ENCODE results near the gene TLL2.

TLL2 gene

DNA sequence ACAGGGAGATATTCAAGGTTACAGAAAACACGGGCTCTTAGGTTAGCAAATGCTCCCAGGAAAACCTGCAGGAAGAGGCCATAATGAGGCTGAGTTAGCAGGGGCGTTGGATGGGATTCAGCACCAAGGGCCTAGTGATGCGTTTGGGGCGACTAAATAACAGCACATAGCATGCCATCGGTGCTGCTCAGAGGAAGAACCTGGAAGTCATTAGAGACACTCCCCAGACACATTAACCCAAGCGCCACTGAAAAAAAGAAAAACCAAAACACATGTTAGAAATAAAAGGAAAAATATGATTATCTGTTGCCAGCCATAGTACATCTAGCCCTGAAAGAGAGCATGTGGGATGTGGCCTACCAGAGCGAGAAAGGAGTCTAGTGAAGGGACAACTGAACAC lies 126.1 kb downstream of the TLL2 start:
- DNase-seq, result no peak

DNA sequence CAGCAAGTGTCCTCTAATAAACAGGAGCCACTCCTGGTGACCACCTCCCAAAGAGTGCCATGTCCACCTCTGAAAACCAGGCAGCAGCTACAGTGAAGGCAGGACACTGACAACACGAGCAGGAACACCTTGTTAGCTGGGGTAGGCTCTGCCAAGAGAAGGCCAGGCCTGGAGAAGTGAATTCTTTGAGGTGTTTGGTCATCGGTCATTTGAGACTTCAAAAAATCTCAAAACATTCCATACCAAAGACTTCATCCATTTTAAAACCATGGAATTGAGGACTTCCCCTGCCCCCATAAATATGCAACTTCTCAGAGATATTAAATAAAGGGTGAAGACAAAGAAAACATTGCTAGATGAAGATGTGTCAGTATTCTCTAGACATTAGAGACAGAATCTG lies 126.6 kb downstream of the TLL2 start:
- no peak for DNase-seq

DNA sequence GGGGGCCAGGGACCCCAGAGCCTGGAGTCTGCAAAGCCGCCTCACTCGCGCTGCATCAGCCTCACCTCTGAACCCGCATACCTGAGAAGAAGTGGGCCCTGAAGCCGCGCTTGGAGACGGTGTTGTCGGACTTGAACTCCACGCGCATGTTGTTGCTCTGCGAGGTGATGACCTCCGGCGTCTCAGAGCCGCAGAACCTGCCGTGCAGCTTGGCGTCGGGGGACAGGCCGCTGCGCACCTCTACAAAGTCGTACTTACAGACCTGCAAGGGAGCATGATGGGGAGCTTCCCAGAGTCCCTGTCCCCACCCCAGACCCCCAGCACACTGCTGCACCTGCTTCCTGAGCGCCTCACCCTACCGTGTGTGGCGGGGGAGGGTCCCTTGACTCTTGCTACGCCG lies 129.2 kb downstream of the TLL2 start:
- DNase-seq, result no peak

DNA sequence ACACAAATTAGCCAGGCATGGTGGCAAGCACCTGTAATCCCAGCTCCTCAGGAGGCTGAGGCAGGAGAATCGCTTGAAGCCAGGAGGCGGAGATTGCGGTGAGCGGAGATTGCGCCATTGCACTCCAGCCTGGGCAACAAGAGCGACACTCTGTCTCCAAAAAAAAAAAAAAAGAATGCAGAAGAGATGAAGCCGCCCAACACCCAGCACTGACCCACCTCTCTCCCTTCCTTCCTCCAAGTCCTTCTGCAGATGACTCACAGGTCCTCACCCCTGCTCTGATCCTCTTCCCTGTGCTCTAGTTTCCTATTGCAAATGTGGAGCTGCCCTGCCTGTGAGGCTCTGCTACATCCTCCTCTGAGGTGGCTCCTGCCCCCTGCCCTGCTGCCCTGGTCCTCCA lies 132.9 kb downstream of the TLL2 start:
- no peak for DNase-seq

DNA sequence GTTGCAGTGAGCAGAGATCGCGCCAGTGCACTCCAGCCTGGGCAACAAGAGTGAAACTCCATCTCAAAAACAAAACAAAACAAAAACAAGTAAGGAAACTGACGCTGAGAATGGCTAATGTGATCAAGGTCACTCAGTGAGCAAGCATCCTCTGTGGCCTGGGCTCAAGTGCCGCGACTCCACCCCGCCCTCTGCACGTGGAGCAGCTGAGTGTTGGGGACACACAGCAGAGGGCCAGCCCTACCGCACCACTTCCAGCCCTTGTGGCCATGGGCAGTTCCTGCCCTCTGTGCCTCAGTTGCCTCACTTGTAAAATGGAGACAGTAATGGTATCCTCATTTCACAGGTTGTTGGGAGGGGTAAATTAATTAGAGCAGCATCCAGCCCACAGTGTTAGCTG lies 134.0 kb downstream of the TLL2 start:
- no peak for DNase-seq

DNA sequence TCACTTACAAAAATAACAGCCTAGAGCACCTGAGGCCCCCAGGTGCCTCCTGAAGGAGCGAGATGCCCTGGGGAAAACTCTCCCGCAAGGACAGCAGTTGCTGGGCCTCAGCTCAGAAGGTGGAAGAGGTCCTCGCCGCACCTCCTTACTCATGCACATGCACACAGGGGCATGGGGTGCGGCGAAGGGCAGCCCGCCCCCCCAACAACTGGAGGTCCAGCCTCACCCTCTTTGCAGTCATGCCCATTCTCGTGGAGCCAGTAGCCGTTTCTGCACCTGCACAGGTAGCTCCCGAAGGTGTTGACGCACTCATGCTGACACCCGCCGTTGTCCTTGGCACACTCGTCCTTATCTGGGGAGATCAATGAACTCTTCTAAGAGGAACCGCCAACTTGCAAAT lies 135.0 kb downstream of the TLL2 start:
- DNase-seq, result no peak

DNA sequence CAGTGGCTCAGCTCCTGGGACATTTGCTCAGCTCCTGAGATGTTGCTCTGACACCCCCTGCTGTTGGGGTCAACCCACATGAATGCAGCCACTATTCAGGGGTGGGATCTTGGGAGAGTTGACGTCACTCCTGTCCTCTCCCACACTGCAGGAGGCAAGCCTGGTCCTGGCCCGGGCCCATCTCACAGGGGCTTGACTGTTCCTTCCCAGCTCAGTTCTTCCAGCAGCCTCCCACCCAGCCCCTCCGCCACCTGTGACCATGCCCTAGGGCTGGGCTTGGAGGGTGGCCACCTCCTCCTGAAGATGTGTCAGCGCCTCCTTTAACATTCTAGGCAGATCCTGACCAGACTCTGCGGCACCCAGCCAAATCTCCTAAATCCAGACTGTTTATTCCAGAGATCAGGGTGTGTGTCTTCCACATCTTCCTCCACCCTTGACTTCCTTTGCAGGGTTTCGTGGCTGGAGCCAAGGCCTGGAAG lies 135.9 kb downstream of the TLL2 start:
- no peak for DNase-seq

DNA sequence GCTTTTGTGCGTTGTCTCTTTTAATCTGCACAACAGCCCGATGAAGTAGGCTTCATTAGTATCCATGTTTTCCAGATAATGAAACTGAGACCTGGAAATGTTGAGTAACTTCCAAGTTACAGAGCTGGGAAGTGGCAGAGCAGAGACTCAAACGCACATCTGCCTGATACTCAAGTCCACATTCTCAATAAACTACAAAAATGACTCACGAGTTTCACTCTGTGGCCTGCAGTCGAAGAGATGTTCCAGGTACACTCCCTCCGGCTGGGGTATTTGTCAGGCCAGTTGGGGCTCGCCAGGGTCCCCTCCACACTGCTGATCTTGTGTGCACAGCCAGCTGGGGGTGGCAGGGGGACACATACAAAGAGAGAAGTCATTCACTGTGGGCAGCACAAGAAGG lies 137.2 kb downstream of the TLL2 start:
- no peak for DNase-seq

DNA sequence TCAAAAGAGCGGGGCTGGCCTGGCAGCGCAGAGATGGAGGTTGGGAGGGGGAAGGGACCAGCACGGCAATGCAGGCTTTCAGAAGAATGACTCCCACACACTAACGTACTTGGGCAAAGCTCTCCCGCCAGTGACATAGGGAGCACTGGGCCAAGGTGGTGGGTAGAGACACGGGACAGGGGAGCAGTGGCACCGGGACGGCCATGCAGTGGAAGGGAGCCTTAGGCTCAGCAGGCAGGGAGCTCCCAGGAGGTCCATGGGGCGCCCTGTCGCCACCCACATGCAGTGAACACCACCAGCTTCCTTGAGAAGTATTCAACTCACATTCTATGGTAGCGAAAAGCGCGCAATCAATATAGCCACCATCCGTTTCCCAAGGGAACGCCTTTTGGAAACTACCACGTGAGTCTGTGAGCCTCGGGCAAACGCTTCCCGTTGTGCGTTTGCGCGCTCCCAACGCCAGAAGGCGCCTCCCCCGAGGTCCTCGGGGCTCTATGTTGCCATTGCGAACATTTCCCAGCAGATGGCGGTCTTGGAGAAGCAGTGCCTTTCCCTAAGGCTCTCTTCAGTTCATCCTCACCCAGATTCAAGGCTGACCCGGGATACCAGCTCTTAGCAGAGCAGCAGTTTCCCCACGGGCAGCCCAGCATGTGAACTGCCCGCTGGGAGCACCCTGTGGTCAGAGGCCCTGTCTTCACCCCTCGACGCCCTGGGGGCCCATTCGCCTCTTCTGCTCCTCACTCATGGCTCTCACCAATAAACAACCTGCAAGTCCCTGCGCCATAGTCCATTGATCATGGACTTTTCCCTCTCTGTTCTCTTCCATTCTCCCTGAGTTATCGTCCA lies 138.5 kb downstream of the TLL2 start:
- peak; percentile 57 for DNase-seq

DNA sequence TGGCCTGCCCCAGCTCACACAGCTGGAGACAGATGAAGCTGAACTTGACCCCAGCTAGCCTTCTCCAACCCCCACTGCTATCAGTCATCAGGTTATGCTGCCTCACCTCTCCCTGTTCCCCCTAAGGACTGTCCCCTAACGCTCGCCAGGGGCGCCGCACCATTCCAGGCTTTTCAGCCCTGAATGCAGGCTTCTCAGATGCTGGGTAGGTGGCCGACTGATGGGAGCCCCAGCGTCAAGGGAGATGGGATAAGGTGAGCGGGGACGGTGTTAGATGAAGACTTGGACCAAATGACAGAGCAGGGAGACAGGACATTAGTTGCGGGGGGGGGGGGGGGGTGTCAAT lies 139.1 kb downstream of the TLL2 start:
- no peak for DNase-seq

DNA sequence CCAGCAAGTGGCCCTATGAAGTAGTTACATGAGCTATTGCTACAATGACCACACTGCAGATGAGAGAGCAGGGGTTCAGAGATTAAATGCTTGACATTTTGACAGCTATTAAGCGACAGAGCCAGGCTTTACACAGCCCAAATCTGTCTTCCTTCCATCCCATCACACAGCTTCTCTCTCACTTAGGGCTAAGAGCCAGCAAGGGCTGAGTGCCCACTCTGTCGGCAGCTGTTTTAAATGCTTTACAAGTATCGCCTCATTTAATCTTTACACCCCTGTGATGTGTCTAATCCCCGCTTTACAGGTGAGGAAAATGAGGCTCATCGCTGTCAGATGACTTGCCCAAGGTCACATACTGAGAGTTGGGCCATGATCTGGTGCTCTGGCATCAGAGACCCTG lies 139.7 kb downstream of the TLL2 start:
- no peak for DNase-seq

DNA sequence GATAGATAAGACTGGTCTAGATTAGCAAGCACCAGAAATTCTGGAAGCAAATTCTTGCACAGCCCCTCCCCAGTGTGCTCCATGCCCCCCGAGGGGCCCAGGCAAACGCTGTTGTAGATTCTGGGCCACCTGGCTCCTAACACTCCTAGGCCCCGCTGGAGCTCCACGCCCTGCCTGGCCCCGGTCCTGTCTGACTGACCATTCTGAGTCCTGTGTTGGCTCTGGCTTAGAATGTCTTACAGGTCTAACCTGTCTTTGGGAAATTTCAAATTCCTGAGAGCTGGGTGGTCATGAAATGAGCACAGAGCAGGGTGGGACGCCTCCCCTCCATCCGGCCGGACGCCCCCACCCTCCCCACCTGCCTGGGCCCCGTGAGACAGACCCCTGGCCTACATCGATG lies 142.4 kb downstream of the TLL2 start:
- no peak for DNase-seq

DNA sequence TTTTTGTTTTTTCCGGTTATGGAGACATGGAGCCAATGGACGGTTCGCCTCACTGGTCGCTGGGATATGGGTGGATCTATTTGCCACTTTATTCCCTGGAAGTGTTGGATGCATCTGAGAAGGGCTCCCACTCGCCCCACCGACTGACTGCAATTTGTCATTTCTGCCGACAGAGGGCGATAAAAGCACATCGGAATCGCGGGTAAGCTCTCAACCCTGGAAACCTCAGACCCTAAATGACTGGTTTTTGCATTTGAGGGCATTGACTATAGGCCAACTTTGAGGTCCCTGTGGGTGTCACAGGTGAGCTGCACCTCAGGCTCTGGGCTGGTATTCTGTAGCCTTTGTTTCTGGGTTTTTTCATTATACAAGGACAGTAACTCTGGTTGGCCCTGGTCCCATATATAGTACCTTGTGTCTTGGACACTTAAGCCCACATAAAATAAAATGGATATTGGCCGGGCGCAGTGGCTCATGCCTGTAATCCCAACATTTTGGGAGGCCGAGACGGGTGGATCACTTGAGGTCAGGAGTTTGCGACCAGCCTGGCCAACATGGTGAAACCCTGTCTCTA lies 143.1 kb downstream of the TLL2 start:
- DNase-seq, result peak; percentile 46

DNA sequence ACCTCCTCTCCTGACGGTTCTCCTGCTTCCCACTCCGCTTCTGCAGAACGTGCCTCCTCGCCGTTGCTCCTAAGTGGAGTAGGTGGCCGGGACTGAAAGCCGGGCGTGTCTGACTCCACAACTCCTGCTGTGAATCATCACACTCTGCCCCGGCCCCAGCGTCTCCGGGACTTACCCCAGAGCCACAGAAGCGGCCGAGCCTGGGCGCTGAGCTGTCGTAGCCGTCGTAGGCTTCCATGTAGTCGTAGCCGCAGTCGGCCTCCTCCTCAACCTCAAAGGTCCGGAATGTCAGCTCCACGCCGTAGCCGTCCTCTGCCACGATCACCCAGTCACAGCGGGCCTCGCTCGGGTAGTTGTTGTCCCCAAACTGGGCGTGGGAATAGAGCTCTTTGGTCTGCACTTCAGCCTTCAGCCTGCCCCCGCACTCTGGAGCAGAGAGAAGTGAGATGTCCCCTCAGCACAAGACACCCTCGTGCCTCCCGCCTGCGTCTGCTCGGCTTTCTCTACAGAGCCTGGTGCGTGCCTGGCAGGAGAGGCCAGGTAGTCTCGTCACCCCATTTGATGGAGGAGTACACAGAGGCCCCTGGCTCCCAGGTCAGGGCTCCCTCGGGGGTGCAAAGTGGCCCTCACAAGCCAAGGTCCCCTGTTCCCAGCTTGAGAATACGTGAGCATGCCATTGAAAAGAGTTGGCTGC lies 143.7 kb downstream of the TLL2 start:
- no peak for DNase-seq

DNA sequence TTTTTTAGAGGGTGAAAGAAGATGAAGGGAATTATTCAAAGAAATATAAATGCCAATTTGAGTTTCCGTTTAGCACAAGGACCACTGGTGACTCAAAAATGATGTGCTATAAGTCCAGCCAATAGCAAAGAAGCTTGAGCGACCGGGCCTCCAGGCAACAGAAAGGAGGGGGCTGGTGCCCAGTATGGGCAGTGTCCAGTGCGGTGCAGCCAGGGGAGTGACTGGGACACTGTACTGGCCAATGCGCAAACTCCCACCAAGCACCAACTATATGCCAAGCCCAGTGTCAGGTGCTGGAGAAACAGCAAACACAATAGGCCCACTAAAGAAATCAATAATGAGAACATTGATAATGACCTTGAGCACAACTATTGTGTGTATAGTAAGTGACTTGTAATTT lies 144.8 kb downstream of the TLL2 start:
- DNase-seq, result no peak

DNA sequence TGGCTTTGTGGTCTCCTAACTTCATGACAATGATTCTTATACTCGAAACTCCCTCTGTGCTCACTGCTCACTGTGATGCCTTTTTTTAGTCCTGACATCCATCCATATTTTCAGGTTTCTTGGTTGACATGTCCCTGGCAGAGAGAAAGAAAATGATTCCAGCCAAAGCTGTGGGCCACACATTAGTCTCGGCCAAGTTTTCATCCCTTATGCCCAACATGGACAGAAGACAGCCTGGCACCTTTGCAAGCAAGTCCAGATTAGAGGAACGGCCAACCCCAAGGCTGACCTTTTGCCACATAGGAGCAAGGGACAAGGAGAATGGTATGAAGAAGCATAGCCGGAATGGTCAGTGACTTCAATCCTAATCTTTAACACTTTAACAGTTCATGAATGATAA lies 146.3 kb downstream of the TLL2 start:
- no peak for DNase-seq

DNA sequence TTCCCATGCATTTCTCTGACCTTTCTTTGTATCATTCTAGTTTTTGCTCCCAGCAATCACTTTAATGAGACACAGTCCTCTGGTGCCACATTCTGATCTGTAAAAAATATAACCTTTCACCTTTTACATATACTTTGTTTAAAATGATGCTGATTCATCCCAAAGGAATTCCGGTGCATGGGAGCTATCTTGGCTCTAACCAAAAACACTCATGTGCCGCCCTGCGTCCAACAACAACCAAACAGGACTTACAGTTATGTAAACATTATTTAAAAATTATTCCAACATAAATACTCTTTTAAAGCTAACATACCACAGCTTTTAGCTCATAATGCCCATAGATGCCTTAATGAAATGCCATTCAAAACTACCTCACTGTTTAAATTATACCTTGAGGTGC lies 147.2 kb downstream of the TLL2 start:
- DNase-seq, result no peak

DNA sequence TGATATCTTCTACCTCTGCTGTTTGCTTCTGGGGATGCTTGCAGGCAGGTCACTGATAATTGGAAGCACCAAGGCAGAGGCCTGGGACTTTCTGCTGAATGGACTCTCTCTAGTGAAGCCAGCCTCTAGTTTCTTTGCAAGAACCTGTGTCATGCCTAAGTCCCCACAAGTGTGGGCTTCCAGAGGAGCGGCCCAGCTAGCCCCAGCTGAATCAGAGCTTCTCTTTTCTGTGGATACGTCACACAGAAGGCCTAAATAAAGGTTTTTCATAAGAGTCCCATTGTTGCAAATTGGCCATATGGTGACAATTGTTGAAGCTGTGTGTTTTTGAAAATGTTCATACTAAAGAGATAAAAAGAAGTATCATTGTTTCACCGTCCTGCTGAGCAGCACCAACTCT lies 148.2 kb downstream of the TLL2 start:
- no peak for DNase-seq

DNA sequence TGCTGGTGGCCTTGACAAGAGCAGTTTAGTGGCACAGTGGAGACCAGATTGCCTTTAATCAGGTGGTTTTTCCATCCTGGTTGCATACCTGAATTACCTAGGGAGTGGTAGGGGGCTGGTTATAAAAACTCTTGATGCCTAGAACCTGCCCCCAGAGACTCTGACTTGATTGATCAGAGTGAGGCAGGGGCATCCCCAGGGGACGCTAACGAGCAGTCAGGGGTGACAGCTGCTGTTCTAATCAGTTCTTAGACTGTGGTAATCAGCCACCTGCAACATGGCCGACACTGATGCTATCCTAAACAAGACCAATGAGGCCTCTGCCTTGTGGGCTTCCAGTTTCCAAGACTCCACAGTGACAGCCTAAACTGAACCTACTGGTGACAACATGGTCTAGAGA lies 153.0 kb downstream of the TLL2 start:
- DNase-seq, result no peak

DNA sequence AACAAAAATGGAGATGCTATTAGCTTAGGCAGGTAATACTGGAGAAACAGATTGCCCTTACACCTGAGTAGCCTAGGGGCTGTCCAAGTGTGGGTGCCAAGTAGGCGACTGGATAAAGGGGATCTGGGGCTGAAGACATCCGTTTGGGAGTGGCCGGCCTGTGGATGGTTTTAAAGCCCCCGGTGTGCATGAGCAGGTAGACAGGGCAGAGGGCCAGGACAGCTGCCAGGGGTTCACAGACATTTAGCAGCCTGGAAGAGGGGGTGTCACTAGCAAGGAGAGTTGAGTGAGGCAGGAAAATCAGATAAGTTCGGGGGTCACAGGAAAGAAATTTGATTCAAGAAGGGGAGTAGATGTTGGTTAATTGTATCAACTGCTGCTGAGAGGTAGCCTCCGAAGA lies 153.4 kb downstream of the TLL2 start:
- DNase-seq, result no peak

DNA sequence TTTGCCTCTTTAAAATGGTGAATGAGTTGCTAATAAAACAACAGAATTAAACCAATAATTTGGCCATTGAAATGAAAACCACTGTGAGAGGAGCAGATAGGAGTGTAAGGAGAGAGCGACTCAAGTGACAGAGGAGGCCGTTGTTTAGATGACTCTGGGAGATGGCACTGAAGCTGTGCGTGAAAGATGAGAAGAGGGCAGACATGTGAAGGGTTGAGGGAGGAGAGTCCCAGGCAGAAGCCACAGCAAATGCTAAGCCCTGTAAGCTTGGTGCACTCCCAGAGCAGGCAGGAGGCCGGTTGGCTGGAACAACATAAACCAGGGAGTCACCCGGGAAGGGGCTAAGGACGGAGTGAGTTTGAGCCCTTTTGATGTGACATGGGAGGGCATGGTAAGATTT lies 154.1 kb downstream of the TLL2 start:
- DNase-seq, result no peak

DNA sequence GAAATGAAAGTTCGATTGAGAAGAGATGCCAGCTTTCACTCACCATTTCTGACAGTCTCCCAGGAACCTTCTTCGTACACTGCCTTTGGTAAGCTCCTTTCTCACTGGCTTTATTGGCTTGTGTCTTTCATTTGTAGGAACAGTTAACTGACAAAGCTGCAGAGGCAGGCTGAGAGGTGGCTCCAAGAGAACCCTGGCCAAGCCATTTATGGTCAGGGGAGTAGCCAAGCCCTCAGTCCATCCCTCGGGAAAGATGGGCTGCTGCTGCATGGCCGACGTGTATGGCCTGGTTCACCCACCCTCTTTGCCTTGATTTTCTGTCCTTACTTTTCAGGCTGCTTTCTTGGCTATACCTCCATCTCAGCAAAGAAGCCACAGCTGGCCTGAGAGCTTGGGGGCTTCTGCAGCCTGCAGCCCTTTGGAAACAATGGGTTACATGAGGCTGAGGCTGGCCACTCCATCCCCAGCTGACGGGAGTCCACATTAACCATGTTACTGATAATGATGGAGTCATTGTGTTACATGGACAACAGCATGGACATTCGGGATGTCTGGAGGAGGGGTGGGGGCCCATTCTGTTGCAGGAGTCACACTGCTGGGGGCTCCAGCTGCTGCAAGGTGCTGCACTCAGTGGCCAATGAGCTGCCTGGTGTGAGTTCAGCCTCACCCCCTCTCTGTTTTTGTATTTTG lies 154.7 kb downstream of the TLL2 start, which contains the start of gene OPALIN:
OPALIN (minus strand) TSS at position 152 of the 690 bp plus-strand sequence; CDS start at position 46, 106 bp downstream.
- no peak for DNase-seq

DNA sequence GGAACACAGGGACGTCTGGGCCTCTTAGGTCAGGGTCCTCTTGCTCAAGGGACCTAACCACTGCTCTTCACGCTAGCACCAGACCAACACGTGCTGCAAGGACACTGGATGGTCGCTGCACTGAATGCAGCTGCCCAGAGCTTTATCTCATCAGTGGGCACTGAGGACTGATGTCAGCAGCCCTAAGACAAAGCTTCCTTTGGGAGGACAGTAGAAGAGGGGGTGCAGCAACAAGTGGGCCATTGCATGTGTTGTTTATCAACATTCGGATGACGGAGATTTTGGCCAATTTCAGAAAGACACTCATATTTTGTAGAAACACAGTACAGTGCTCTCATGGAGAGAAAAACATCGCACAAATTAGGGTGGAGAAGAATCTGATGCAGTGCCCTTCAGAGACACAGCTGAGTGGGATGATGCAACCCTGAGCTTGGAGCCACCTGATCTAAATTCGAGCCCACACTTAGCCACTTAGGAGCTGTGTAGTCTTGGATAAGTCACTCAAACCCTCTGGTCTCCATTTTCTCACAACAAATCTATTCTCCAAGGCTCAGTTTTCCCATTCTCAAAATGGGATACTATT lies 156.6 kb downstream of the TLL2 start:
- DNase-seq, result no peak

Measured in activated gamma-delta T cell treated with Interleukin-2 at 50 U/mL for 16 hours (primary cell).